MM.1S (cell line): ENCODE results near the gene ZNHIT3.
"Not testable (repeated sequence)": the region's sequence is repeated elsewhere in the genome, so short reads cannot be mapped to it uniquely, and the experiment has no call there.

Experiments used
- EZH2 ChIP-seq: fragments of 300-600 bp; sonication (generic); optimal IDR thresholded peaks from 2 replicates; pipeline ENCODE3; 2017; ENCODE audit warnings: low read depth, mild to moderate bottlenecking, antibody characterized with exemption, low read length, mixed read lengths
- EZH2phosphoT487 ChIP-seq: fragments of 300-600 bp; sonication (generic); IDR thresholded peaks from 2 replicates; pipeline ENCODE4 v1.6.1; 2018; ENCODE audit warnings: antibody characterized with exemption, low read length
- TF ChIP-seq, protein P1 (sequence below): fragments of 300-600 bp; sonication (generic); IDR thresholded peaks from 2 replicates; pipeline ENCODE4 v1.5.1; 2016; ENCODE audit warnings: antibody characterized with exemption, low read length, mixed read lengths

DNA sequence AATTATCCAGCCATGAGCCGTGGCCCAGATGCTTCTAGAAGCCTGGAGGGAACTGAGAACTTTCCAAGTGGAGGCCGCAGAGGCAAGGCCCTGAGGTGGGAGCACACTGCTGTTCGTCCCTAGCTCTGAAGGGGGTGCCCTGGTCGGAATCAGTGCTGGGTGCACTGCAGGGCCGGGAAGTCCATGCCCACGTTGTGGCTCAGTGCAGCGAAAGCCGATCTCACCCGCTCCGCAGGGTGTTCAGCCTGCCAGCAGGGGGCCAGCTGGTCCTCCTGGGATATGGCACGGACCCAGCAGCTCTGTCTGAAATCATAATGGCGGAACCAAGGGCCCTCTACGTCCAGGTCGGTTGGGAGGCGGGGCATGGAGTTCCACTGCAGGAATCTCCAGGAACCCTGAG, 36.5 kb upstream of the ZNHIT3 start:
- TF ChIP-seq, protein P1, sequence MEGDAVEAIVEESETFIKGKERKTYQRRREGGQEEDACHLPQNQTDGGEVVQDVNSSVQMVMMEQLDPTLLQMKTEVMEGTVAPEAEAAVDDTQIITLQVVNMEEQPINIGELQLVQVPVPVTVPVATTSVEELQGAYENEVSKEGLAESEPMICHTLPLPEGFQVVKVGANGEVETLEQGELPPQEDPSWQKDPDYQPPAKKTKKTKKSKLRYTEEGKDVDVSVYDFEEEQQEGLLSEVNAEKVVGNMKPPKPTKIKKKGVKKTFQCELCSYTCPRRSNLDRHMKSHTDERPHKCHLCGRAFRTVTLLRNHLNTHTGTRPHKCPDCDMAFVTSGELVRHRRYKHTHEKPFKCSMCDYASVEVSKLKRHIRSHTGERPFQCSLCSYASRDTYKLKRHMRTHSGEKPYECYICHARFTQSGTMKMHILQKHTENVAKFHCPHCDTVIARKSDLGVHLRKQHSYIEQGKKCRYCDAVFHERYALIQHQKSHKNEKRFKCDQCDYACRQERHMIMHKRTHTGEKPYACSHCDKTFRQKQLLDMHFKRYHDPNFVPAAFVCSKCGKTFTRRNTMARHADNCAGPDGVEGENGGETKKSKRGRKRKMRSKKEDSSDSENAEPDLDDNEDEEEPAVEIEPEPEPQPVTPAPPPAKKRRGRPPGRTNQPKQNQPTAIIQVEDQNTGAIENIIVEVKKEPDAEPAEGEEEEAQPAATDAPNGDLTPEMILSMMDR = not testable (repeated sequence)
- TF ChIP-seq EZH2, EZH2phosphoT487: not testable (repeated sequence)
